HFF-Myc (cell line): Measurements from ENCODE around the gene PADI1.

Source experiments
- DNase-seq: peaks from one replicate; pipeline ENCODE4 v3.0.0-alpha.2; 2011; ENCODE audit warnings: low read depth; ENCODE audit errors: extremely low read depth
- H3K4me3 ChIP-seq: replicated peaks from 2 replicates; pipeline ENCODE4 v1.5.1; 2011; ENCODE audit warnings: low read depth, mild to moderate bottlenecking, control low read depth, low read length
- CTCF ChIP-seq: IDR thresholded peaks from 2 replicates; pipeline ENCODE4 v1.5.1; 2012; ENCODE audit warnings: mild to moderate bottlenecking, low read depth, low read length, control low read depth; ENCODE audit errors: missing control alignments

PADI1 gene

GRCh38 chr1:17230671-17231310, 25.9 kb downstream of the PADI1 start:
- no peak overlapping the region for H3K4me3 ChIP-seq
- TF ChIP-seq CTCF: no peak
- no peak for DNase-seq

GRCh38 chr1:17232759-17233661, 28.1 kb downstream of the PADI1 start:
- H3K4me3 ChIP-seq: no peak overlapping the region
- no peak for TF ChIP-seq CTCF
- DNase-seq: peak; percentile 75

- no peak overlapping the region for H3K4me3 ChIP-seq
- TF ChIP-seq CTCF: no peak
- DNase-seq: peak; percentile 81
These were observed 28.9 kb downstream of the PADI1 start for GRCh38 chr1:17233675-17234320.

- no peak for TF ChIP-seq CTCF
- no peak for DNase-seq
- no peak overlapping the region for H3K4me3 ChIP-seq
These were observed 29.5 kb downstream of the PADI1 start for GRCh38 chr1:17234405-17234804.

- no peak for TF ChIP-seq CTCF
- no peak for DNase-seq
- no peak overlapping the region for H3K4me3 ChIP-seq
These were observed 30.4 kb downstream of the PADI1 start for GRCh38 chr1:17235135-17235885.

GRCh38 chr1:17236779-17237560, 32.0 kb downstream of the PADI1 start:
- H3K4me3 ChIP-seq: no peak overlapping the region
- TF ChIP-seq CTCF: peak; percentile 75
- peak; percentile 61 for DNase-seq
